DMS 273 (cell line): ENCODE measurements around the gene ESYT2.

Experiments
- DNase-seq: peaks from one replicate; lab custom pipeline; 2025; ENCODE audit not compliant: unreplicated experiment; lab: John Stamatoyannopoulos, UW

The ESYT2 gene

GRCh38 chr7:158747408-158747807 is 81.9 kb downstream of the ESYT2 start:
- no peak for DNase-seq

- no peak for DNase-seq
These were observed 82.4 kb downstream of the ESYT2 start for GRCh38 chr7:158746957-158747356.

- no peak for DNase-seq
These were observed 84.1 kb downstream of the ESYT2 start for GRCh38 chr7:158745057-158745715.

GRCh38 chr7:158744070-158744469 is 85.2 kb downstream of the ESYT2 start:
- no peak for DNase-seq

- DNase-seq: no peak
These were observed 86.1 kb downstream of the ESYT2 start for GRCh38 chr7:158743219-158743618.

- no peak for DNase-seq
These were observed 87.1 kb downstream of the ESYT2 start for GRCh38 chr7:158742065-158742821.

GRCh38 chr7:158741294-158741666 is 88.0 kb downstream of the ESYT2 start:
- no peak for DNase-seq

GRCh38 chr7:158740657-158741293 is 88.5 kb downstream of the ESYT2 start:
- no peak for DNase-seq

- DNase-seq: no peak
These were observed 89.2 kb downstream of the ESYT2 start for GRCh38 chr7:158740013-158740656.

GRCh38 chr7:158738841-158739240 is 90.5 kb downstream of the ESYT2 start:
- no peak for DNase-seq

- no peak for DNase-seq
These were observed 92.1 kb downstream of the ESYT2 start for GRCh38 chr7:158737064-158737695.

GRCh38 chr7:158735935-158736334 is 93.4 kb downstream of the ESYT2 start:
- no peak for DNase-seq

GRCh38 chr7:158734861-158735260 is 94.4 kb downstream of the ESYT2 start:
- no peak for DNase-seq

GRCh38 chr7:158733775-158734494 is 95.4 kb downstream of the ESYT2 start:
- no peak for DNase-seq

- DNase-seq: no peak
These were observed 96.1 kb downstream of the ESYT2 start for GRCh38 chr7:158733220-158733519.

GRCh38 chr7:158732494-158733219 is 96.7 kb downstream of the ESYT2 start:
- no peak for DNase-seq

GRCh38 chr7:158731761-158732160 is 97.5 kb downstream of the ESYT2 start:
- no peak for DNase-seq

- no peak for DNase-seq
These were observed 98.6 kb downstream of the ESYT2 start for GRCh38 chr7:158730383-158731346.
